Measurements from ENCODE around the gene DDX10.

The DDX10 gene

DNA sequence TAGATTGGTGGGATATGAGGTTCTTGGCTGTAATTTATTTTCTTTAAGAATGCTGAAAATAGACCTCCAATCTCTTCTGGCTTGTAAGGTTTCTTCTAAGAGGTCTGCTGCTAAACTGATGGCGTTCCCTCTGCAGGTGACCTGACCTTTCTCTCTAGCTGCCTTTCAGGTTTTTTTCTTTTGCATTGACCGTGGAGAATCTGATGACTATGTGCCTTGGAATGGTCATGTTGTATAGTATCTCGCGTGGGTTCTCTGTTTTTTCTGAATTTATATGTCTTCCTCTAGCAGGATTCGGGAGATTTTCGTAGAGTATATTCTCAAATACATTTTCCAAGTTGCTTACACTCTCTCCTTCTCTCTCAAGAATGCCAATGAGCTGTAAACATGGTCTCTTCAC, 122.2 kb downstream of the DDX10 start:
- Histone ChIP-seq H3K9me3 (ENCODE audit: control insufficient read depth in 2 of 2, low read length in 2 of 2) (no peaks in the 10 kb centered on the region), H3K9ac (ENCODE audit: low read depth in 1 of 2, low read length in 2 of 2) (no peak overlapping the region), H3K27me3 (ENCODE audit: control insufficient read depth in 2 of 2, insufficient read depth in 2 of 2, low read length in 2 of 2) (no peaks in the 10 kb centered on the region), H3K27ac (ENCODE audit: low read depth in 2 of 2, low read length in 2 of 2) (no peak overlapping the region), H3K4me1 (ENCODE audit: control insufficient read depth in 2 of 2, insufficient read depth in 2 of 2, low read length in 2 of 2) (no peaks in the 10 kb centered on the region), H3K4me3 (ENCODE audit: low read length in 2 of 2) (no peak overlapping the region), H3K36me3 (ENCODE audit: control insufficient read depth in 2 of 2, insufficient read depth in 2 of 2, low read length in 2 of 2) (no peaks in the 10 kb centered on the region)

DNA sequence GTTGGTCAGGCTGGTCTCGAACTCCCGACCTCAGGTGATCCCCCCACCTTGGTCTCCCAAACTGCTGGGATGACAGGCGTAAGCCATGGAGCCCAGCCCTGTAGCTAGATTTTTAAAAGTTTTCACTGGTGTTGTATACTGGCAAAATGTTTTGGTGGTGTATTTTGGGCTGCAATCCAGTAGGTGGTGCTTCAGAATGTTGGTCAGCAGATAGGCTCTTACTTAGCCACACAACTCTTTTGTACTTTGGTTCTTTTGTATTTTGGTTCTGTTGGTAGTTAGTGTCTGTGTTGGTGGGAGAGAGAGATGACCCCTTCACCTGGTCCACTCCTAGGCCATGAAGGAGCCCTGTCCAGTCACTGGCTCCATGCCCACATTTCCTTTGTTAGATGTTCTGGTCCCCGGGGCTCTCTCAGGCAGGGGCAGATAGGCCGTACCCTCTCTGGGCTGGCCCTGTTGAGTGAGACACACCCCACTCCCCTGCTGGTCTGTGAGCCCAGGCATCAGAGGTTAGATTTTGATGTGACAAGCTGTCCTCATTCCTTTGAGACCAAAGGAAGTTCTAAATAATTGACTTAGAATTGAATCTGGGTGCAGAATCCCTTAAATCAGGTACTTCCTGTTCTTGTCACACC, 123.8 kb downstream of the DDX10 start:
- Histone ChIP-seq H3K36me3 (ENCODE audit: control insufficient read depth in 2 of 2, insufficient read depth in 2 of 2, low read length in 2 of 2) (no peaks in the 10 kb centered on the region), H3K4me1 (ENCODE audit: control insufficient read depth in 2 of 2, insufficient read depth in 2 of 2, low read length in 2 of 2) (no peaks in the 10 kb centered on the region), H3K9ac (ENCODE audit: low read depth in 1 of 2, low read length in 2 of 2) (no peak overlapping the region), H3K4me3 (ENCODE audit: low read length in 2 of 2) (no peak overlapping the region), H3K27me3 (ENCODE audit: control insufficient read depth in 2 of 2, insufficient read depth in 2 of 2, low read length in 2 of 2) (no peaks in the 10 kb centered on the region), H3K9me3 (ENCODE audit: control insufficient read depth in 2 of 2, low read length in 2 of 2) (no peaks in the 10 kb centered on the region), H3K27ac (ENCODE audit: low read depth in 2 of 2, low read length in 2 of 2) (no peak overlapping the region)

- Histone ChIP-seq H3K36me3 (ENCODE audit: control insufficient read depth in 2 of 2, insufficient read depth in 2 of 2, low read length in 2 of 2) (no peaks in the 10 kb centered on the region), H3K9ac (ENCODE audit: low read depth in 1 of 2, low read length in 2 of 2) (no peak overlapping the region), H3K4me3 (ENCODE audit: low read length in 2 of 2) (no peak overlapping the region), H3K27me3 (ENCODE audit: control insufficient read depth in 2 of 2, insufficient read depth in 2 of 2, low read length in 2 of 2) (no peaks in the 10 kb centered on the region), H3K4me1 (ENCODE audit: control insufficient read depth in 2 of 2, insufficient read depth in 2 of 2, low read length in 2 of 2) (no peaks in the 10 kb centered on the region), H3K27ac (ENCODE audit: low read depth in 2 of 2, low read length in 2 of 2) (no peak overlapping the region), H3K9me3 (ENCODE audit: control insufficient read depth in 2 of 2, low read length in 2 of 2) (no peaks in the 10 kb centered on the region)
These were observed 125.8 kb downstream of the DDX10 start for GRCh38 chr11:108790501-108791299.

DNA sequence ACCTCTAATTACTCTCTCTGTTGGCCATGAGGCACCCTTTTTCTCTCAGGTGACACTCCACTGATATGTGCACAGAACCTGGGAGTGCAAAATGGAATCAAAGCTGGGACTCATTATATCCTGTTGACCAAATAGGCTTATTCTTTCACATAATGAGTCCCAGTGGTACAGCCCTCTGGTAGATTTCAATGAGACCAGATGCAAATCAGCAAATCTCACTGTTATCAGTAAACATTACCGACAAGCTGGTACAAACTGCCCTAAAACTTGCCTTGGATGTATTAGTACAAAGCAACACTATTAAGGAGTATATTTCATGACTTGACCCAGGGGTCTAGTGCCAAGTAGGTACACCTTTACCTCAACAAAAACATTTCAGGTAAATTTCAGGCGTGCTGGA, 128.3 kb downstream of the DDX10 start:
- H3K36me3 ChIP-seq (ENCODE audit: control insufficient read depth in 2 of 2, insufficient read depth in 2 of 2, low read length in 2 of 2) = no peaks in the 10 kb centered on the region
- H3K4me1 ChIP-seq (ENCODE audit: control insufficient read depth in 2 of 2, insufficient read depth in 2 of 2, low read length in 2 of 2) = no peaks in the 10 kb centered on the region
- no peak overlapping the region for H3K27ac ChIP-seq (ENCODE audit: low read depth in 2 of 2, low read length in 2 of 2)
- H3K4me3 ChIP-seq (ENCODE audit: low read length in 2 of 2) = no peak overlapping the region
- H3K27me3 ChIP-seq (ENCODE audit: control insufficient read depth in 2 of 2, insufficient read depth in 2 of 2, low read length in 2 of 2) = no peaks in the 10 kb centered on the region
- H3K9me3 ChIP-seq (ENCODE audit: control insufficient read depth in 2 of 2, low read length in 2 of 2) = no peaks in the 10 kb centered on the region
- H3K9ac ChIP-seq (ENCODE audit: low read depth in 1 of 2, low read length in 2 of 2) = no peak overlapping the region

GRCh38 chr11:108793611-108794010, 128.7 kb downstream of the DDX10 start:
- no peaks in the 10 kb centered on the region for H3K9me3 ChIP-seq (ENCODE audit: control insufficient read depth in 2 of 2, low read length in 2 of 2)
- H3K9ac ChIP-seq (ENCODE audit: low read depth in 1 of 2, low read length in 2 of 2) = no peak overlapping the region
- H3K4me1 ChIP-seq (ENCODE audit: control insufficient read depth in 2 of 2, insufficient read depth in 2 of 2, low read length in 2 of 2) = no peaks in the 10 kb centered on the region
- H3K36me3 ChIP-seq (ENCODE audit: control insufficient read depth in 2 of 2, insufficient read depth in 2 of 2, low read length in 2 of 2) = no peaks in the 10 kb centered on the region
- H3K4me3 ChIP-seq (ENCODE audit: low read length in 2 of 2) = no peak overlapping the region
- no peak overlapping the region for H3K27ac ChIP-seq (ENCODE audit: low read depth in 2 of 2, low read length in 2 of 2)
- no peaks in the 10 kb centered on the region for H3K27me3 ChIP-seq (ENCODE audit: control insufficient read depth in 2 of 2, insufficient read depth in 2 of 2, low read length in 2 of 2)

DNA sequence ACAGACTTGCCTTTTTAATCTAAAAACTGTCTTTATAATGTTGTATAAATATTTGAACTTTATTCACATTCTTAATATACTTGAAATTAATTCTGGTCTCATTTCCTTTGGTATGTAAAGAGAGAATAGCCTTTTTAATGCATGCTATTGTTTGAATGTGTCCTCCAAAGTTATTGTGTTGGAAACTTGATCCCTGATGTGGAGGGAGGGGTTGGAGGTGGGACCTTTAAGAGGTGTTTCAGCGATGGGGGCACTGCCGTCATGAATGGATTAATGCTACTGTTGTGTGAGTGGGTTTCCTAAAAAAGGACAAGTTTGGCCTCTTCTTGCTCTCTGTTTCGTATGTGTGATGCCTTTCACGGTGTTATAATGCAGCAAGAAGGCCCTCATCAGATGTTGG, 131.7 kb downstream of the DDX10 start:
- H3K4me3 ChIP-seq (ENCODE audit: low read length in 2 of 2) = no peak overlapping the region

GRCh38 chr11:108797578-108798100, 132.8 kb downstream of the DDX10 start:
- Histone ChIP-seq H3K9ac (ENCODE audit: low read depth in 1 of 2, low read length in 2 of 2) (no peak overlapping the region), H3K9me3 (ENCODE audit: control insufficient read depth in 2 of 2, low read length in 2 of 2) (no peaks in the 10 kb centered on the region), H3K27ac (ENCODE audit: low read depth in 2 of 2, low read length in 2 of 2) (no peak overlapping the region), H3K4me1 (ENCODE audit: control insufficient read depth in 2 of 2, insufficient read depth in 2 of 2, low read length in 2 of 2) (no peaks in the 10 kb centered on the region), H3K27me3 (ENCODE audit: control insufficient read depth in 2 of 2, insufficient read depth in 2 of 2, low read length in 2 of 2) (no peaks in the 10 kb centered on the region), H3K36me3 (ENCODE audit: control insufficient read depth in 2 of 2, insufficient read depth in 2 of 2, low read length in 2 of 2) (no peaks in the 10 kb centered on the region), H3K4me3 (ENCODE audit: low read length in 2 of 2) (no peak overlapping the region)

More for the DNA sequence above, 131.7 kb downstream of the DDX10 start:
- no peaks in the 10 kb centered on the region for H3K27me3 ChIP-seq (ENCODE audit: control insufficient read depth in 2 of 2, insufficient read depth in 2 of 2, low read length in 2 of 2)
- H3K9ac ChIP-seq (ENCODE audit: low read depth in 1 of 2, low read length in 2 of 2) = no peak overlapping the region
- no peak overlapping the region for H3K27ac ChIP-seq (ENCODE audit: low read depth in 2 of 2, low read length in 2 of 2)
- no peaks in the 10 kb centered on the region for H3K4me1 ChIP-seq (ENCODE audit: control insufficient read depth in 2 of 2, insufficient read depth in 2 of 2, low read length in 2 of 2)
- no peaks in the 10 kb centered on the region for H3K36me3 ChIP-seq (ENCODE audit: control insufficient read depth in 2 of 2, insufficient read depth in 2 of 2, low read length in 2 of 2)
- no peaks in the 10 kb centered on the region for H3K9me3 ChIP-seq (ENCODE audit: control insufficient read depth in 2 of 2, low read length in 2 of 2)

GRCh38 chr11:108802492-108802891, 137.6 kb downstream of the DDX10 start:
- Histone ChIP-seq H3K36me3 (ENCODE audit: control insufficient read depth in 2 of 2, insufficient read depth in 2 of 2, low read length in 2 of 2) (no peaks in the 10 kb centered on the region), H3K27ac (ENCODE audit: low read depth in 2 of 2, low read length in 2 of 2) (no peak overlapping the region), H3K4me3 (ENCODE audit: low read length in 2 of 2) (no peak overlapping the region), H3K9me3 (ENCODE audit: control insufficient read depth in 2 of 2, low read length in 2 of 2) (no peaks in the 10 kb centered on the region), H3K27me3 (ENCODE audit: control insufficient read depth in 2 of 2, insufficient read depth in 2 of 2, low read length in 2 of 2) (no peaks in the 10 kb centered on the region), H3K9ac (ENCODE audit: low read depth in 1 of 2, low read length in 2 of 2) (no peak overlapping the region), H3K4me1 (ENCODE audit: control insufficient read depth in 2 of 2, insufficient read depth in 2 of 2, low read length in 2 of 2) (no peaks in the 10 kb centered on the region)

DNA sequence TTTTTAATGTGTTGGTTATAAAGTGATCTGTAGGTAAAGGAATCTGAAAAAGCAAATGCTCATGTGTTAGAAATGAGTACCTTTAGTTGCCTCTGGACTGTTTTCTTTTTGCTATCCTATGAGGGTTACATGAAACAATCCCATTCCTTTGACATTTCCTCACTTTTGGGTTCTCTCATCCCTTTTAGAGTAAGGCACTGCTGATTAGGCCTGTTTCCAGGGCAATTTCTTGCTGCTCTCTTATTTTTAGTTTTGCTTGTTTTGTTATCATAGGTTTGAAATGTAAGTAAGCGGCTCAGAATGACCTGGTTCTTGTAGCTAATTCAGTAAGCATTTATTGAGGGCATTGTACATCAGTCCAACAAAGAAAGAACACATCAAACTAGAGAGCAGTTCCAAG, 138.9 kb downstream of the DDX10 start:
- H3K9ac ChIP-seq (ENCODE audit: low read depth in 1 of 2, low read length in 2 of 2) = no peak overlapping the region
- H3K4me3 ChIP-seq (ENCODE audit: low read length in 2 of 2) = no peak overlapping the region
- no peaks in the 10 kb centered on the region for H3K4me1 ChIP-seq (ENCODE audit: control insufficient read depth in 2 of 2, insufficient read depth in 2 of 2, low read length in 2 of 2)
- no peaks in the 10 kb centered on the region for H3K9me3 ChIP-seq (ENCODE audit: control insufficient read depth in 2 of 2, low read length in 2 of 2)
- H3K36me3 ChIP-seq (ENCODE audit: control insufficient read depth in 2 of 2, insufficient read depth in 2 of 2, low read length in 2 of 2) = no peaks in the 10 kb centered on the region
- no peak overlapping the region for H3K27ac ChIP-seq (ENCODE audit: low read depth in 2 of 2, low read length in 2 of 2)
- no peaks in the 10 kb centered on the region for H3K27me3 ChIP-seq (ENCODE audit: control insufficient read depth in 2 of 2, insufficient read depth in 2 of 2, low read length in 2 of 2)

- no peaks in the 10 kb centered on the region for H3K27me3 ChIP-seq (ENCODE audit: control insufficient read depth in 2 of 2, insufficient read depth in 2 of 2, low read length in 2 of 2)
- no peaks in the 10 kb centered on the region for H3K36me3 ChIP-seq (ENCODE audit: control insufficient read depth in 2 of 2, insufficient read depth in 2 of 2, low read length in 2 of 2)
- H3K4me1 ChIP-seq (ENCODE audit: control insufficient read depth in 2 of 2, insufficient read depth in 2 of 2, low read length in 2 of 2) = no peaks in the 10 kb centered on the region
- no peaks in the 10 kb centered on the region for H3K9me3 ChIP-seq (ENCODE audit: control insufficient read depth in 2 of 2, low read length in 2 of 2)
- no peak overlapping the region for H3K27ac ChIP-seq (ENCODE audit: low read depth in 2 of 2, low read length in 2 of 2)
- no peak overlapping the region for H3K4me3 ChIP-seq (ENCODE audit: low read length in 2 of 2)
- H3K9ac ChIP-seq (ENCODE audit: low read depth in 1 of 2, low read length in 2 of 2) = no peak overlapping the region
These were observed 139.6 kb downstream of the DDX10 start for GRCh38 chr11:108804511-108804910.

Data from mucosa of rectum (tissue), 2 donors.